BJ (cell line): ENCODE measurements around the gene SUCLG1. TPM values are rescaled to one million over a fixed set of nuclear protein-coding genes. Genes with fewer than 3 reads are reported as not detected.

Source experiments
- CTCF ChIA-PET: fragments of 350-600 bp; formaldehyde crosslinking; extraction: SDS; loops from one replicate; lab custom pipeline; 2021; ENCODE audit warnings: antibody characterized with exemption, inconsistent platforms; lab: Yijun Ruan, JAX
- POLR2A ChIA-PET: fragments of 300-600 bp; sonication (Branson Sonifier 250); formaldehyde crosslinking; extraction: SDS; loops from one replicate; lab custom pipeline; 2021; ENCODE audit warnings: antibody characterized with exemption; lab: Charles Lee
- DNase-seq: peaks from one replicate; pipeline ENCODE4 v3.0.0-alpha.2; 2011; ENCODE audit warnings: low read depth
- H3K27me3 ChIP-seq: 2 replicates; pipeline ENCODE4 v1.6.0; 2011; ENCODE audit warnings: low read length; ENCODE audit not compliant: control insufficient read depth, insufficient read depth
- H3K36me3 ChIP-seq: 2 replicates; pipeline ENCODE4 v1.5.1; 2011; ENCODE audit warnings: low read length; ENCODE audit not compliant: control insufficient read depth, insufficient read depth
- H3K4me3 ChIP-seq: 2 replicates; pipeline ENCODE4 v1.5.1; 2011; ENCODE audit warnings: low read depth, mild to moderate bottlenecking, control low read depth, low read length
- CTCF ChIP-seq: IDR thresholded peaks from 2 replicates; pipeline ENCODE4 v1.5.1; 2011; ENCODE audit warnings: low read depth, mild to moderate bottlenecking, control low read depth, inconsistent platforms, low read length, moderate library complexity; ENCODE audit not compliant: insufficient read depth
- polyA plus RNA-seq: library from polyadenylated mRNA; depleted of rRNA; stranded (reverse); fragments of >200 nt; gene quantifications from 2 replicates; pipeline ENCODE4 v1.2.3, GENCODE V29; 2011

Gene SUCLG1
- polyA plus RNA-seq, 1 experiment, result 34.3 TPM

GRCh38 chr2:84495539-84496146 is 36.6 kb upstream of the SUCLG1 start:
- Histone ChIP-seq H3K4me3 (no peak overlapping the region), H3K27me3 (no peaks in the 10 kb centered on the region), H3K36me3 (no peaks in the 10 kb centered on the region)
- POLR2A ChIA-PET, result no interaction called here
- TF ChIP-seq CTCF, result peak; percentile 53
- peak; percentile 26 for DNase-seq
- CTCF ChIA-PET, result interaction anchor here (1.2 to 4.0 kb wide), 3 partner anchors 366 to 430 kb away, joined by 3 to 15 read pairs (median 12); no protein-coding TSS in a partner anchor

GRCh38 chr2:84494070-84494469 is 35.0 kb upstream of the SUCLG1 start:
- Histone ChIP-seq H3K27me3 (no peaks in the 10 kb centered on the region), H3K4me3 (no peak overlapping the region), H3K36me3 (no peaks in the 10 kb centered on the region)
- ChIA-PET POLR2A (interaction anchor here (1.0 kb wide), 1 partner anchor 413 kb away, joined by 24 read pairs; no protein-coding TSS in a partner anchor), CTCF (interaction anchor here (0.6 to 4.0 kb wide), 4 partner anchors 388 to 913 kb away, joined by 3 to 15 read pairs (median 8); no protein-coding TSS in a partner anchor)
- no peak for DNase-seq
- no peak for TF ChIP-seq CTCF

- no peaks in the 10 kb centered on the region for H3K27me3 ChIP-seq
- DNase-seq, result peak; percentile 51
- no peaks in the 10 kb centered on the region for H3K36me3 ChIP-seq
- no peak overlapping the region for H3K4me3 ChIP-seq
- TF ChIP-seq CTCF, result no peak
- POLR2A ChIA-PET, result interaction anchor here (1.0 kb wide), 1 partner anchor 413 kb away, joined by 24 read pairs; no protein-coding TSS in a partner anchor
- CTCF ChIA-PET, result interaction anchor here (0.5 to 4.0 kb wide), 6 partner anchors 20 to 912 kb away, joined by 3 to 15 read pairs (median 3); no protein-coding TSS in a partner anchor
Measured at GRCh38 chr2:84493514-84493913, 34.4 kb upstream of the SUCLG1 start.

- no peak for DNase-seq
- no peak for TF ChIP-seq CTCF
- Histone ChIP-seq H3K36me3 (no peaks in the 10 kb centered on the region), H3K4me3 (no peak overlapping the region), H3K27me3 (no peaks in the 10 kb centered on the region)
- CTCF ChIA-PET, result interaction anchor here (0.7 to 4.0 kb wide), 4 partner anchors 11 to 433 kb away, joined by 3 to 15 read pairs (median 8); no protein-coding TSS in a partner anchor
- POLR2A ChIA-PET, result no interaction called here
Measured at GRCh38 chr2:84492571-84492970, 33.5 kb upstream of the SUCLG1 start.

- CTCF ChIA-PET, result interaction anchor here (1.1 to 4.0 kb wide), 2 partner anchors 389 to 434 kb away, joined by 3 to 15 read pairs; partner anchors contain the start of gene TRABD2A
- Histone ChIP-seq H3K27me3 (no peaks in the 10 kb centered on the region), H3K4me3 (no peak overlapping the region), H3K36me3 (no peaks in the 10 kb centered on the region)
- no peak for TF ChIP-seq CTCF
- POLR2A ChIA-PET, result no interaction called here
- DNase-seq, result no peak
Measured at GRCh38 chr2:84491741-84492140, 32.7 kb upstream of the SUCLG1 start.
